GM18873 (cell line): ENCODE results near the gene CDIPT.

Experiments
- ATAC-seq: cut with Tn5 transposase; IDR thresholded peaks from one replicate; pipeline ENCODE4 v1.9.1; 2021; ENCODE audit warnings: mild to moderate bottlenecking, moderate library complexity, moderate number of reproducible peaks; ENCODE audit not compliant: unreplicated experiment, low FRiP score

The CDIPT gene

DNA sequence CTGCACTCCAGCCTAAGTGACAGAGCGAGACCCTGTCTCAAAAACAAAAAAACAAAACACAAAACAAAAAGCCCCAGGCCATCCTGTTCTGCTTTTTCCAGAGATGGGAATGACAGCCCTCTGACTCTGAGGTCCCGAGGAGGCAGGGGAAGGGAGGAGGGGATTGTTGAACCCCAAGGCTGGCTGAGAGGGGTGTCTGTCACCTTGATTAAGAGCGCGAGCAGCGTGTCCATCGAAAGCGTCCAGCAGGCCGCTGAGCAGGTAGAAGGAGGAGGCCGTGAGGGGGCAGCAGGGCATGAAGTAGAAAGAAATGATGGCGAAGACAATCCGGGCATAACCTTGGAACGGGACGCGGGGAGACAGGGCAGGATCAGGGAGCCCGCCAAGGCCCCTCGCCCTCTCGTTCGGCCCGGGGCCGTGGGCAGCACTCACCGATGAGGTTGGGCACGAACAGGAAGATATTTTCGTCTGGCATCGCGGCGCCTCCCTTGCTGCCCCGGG is 593 bp downstream of the CDIPT start:
- no peak for ATAC-seq

DNA sequence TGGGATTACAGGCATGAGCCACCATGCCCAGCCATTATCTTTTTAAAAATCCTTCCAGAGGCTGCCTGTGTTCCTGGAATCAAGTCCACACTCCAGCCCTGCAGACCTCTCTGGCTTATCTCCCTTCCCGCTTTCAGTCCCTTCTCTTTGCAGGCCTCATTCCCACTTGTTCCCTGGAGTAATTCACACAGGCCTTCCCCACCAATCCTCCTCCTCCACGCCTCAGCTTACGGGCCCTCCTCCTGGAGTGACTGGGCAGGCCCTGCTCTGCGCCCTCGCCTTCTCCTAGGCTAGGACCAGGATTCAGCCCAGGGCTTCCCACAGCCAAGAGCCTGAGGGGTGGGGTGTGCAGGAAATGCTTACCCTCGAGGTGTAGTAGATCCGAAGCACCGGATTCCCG is 2.8 kb downstream of the CDIPT start:
- no peak for ATAC-seq

DNA sequence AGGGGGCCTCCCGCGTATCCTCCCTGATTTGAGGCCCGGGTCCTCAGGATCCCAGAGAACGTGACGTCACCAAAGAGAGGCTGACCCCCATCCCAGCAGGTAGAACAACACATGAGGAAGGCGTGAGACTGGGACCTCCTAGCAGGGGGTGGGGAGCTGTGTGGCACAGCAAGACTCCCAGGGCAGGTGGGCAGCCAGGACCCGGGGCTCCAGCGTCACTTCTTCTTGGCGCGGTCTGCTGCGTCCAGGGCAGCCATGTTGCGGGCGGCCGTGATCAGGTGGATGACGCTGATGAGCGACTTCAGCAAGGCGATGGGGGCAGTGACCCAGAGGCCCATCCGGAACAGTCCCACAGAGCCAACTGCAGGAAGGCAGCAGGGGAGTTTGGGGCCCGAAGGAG is 4.1 kb downstream of the CDIPT start:
- no peak for ATAC-seq

DNA sequence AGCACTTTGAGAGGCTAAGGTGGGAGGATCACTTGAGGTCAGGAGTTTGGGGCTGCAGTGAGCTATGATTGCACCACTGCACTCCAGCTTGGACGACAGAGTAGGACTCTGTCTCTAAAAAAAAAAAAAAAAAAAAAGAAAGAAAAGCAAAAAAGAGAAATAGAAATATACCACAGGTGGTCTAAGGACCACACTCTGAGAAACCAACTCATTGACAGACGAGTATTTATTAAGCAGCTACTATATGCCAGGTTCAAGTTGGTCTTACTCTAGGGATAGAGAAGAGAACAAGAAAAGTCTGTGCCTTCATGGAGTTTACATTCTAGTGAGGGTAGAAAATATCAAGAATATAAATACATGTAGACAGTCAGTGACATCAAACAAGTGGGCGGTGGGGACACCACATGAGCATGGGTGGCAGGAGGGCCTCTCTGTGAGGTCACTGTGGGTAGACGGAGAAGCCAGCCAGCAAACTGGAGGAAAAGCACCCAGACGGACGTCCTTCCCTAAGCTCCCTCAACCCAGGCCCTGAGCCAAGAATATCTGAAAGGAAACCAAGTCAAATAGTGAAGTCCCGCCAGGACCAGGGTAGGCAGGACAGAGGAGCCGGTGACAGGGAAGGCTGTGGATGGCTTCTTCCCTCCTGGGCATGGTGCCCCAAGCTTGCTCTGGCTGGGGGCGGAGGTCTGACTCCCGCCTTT is 4.7 kb downstream of the CDIPT start:
- ATAC-seq = no peak

DNA sequence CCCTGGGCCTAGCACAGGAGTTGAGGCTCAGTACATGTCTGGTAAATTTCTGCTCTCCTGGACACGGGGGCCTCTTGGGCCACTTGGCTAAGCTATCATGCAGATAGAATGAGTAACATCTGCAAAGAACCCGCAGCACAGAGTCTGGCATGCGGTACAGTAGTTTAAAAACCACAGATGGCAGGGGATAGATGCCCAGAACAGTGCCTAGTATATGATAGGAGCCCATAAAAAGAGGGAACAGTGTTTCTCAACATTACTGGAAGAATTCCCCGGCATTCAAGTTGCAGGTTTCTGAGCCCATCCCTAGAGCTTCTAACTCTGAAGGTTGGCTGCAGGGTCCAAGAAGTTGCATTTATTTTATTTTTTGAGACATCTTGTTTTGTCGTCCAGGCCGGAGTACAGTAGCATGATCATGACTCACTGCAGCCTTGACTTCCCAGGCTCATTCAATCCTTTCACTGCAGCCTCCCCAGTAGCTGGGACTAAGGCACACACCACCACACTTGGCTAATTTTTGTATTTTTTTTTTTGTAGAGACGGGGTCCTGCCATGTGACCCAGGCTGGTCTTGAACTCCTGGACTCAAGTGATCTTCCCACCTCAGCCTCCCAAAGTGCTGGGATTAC is 5.8 kb downstream of the CDIPT start:
- no peak for ATAC-seq

DNA sequence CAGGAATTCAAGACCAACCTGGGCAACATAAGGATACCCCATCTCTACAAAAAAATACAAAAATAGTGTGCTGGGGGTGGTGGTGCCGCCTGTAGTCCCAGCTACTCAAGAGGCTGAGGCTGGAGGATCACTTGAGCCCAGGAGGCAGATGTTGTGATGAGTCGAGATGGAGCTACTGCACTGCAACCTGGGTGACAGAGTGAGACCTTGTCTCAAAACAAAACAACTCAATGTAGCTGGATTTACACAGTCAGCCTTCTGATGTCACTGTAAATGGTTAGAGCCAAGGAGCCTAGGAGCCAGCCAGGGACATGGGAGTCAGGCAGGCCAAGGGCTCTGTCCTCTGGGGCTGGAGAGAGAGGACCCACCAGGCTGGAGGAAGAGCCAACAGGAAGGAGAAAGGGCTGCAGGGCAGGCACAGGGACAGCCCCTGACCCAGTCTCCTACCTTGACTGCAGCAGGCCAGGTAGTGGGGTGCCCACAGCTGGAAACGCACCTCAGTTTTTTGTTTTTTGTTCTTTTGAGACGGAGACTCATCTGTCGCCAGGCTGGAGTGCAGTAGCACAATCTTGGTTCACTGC is 8.4 kb downstream of the CDIPT start:
- ATAC-seq = no peak

DNA sequence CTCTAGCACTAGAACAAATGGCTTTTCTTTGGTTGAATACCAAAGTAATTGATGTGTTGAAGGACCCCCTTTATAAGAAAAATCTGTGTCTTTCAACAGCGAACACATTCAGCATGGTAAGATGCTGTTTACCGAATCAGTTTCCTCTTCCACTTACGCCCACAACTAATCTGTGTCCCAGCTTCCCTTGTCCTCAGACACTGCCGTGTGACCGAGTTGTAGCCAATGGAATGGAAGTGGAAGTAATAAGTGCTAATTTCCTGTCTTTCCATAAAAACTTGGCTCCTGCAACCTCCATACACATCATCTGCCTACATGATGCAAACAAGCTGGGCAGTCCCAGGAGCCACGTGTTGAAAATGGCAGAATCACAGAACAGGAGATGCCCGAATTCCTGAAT is 10.4 kb downstream of the CDIPT start:
- no peak for ATAC-seq

DNA sequence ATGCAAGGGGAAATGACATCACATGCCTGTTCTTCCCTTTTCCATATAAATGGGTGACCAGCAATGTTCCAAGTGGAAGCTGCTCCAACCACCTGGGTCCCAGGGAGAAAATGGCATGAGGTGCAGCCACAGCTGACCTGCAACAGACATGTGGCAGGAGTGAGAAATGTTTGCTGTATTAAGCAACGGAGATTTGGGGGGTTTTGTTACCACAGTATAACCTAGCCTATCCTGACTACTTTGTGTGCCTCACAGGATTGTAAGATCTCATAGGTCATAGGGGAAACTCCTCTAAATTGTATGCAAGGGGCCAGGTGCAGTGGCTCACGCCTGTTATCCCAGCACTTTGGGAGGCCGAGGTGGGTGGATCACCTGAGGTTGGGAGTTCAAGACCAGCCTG is 12.0 kb downstream of the CDIPT start:
- ATAC-seq = no peak

DNA sequence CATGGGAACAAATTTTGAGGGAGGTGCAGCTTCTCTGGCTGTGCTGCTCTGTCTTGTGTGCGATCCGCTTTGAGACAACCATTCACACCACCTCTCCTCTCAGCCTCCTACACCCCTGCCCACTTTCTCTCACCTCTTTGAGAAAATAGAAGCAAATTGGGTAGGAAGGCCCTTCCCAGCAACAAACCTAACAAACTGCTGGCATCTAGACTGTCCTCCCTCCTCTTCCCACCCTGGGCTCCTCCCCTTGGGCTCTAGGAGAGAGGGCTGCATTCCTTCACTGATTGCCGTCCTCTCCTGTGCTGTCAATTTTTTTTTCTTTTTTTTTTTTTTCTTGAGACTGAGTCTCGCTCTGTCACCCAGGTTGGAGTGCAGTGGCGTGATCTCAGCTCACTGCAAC is 13.5 kb downstream of the CDIPT start:
- ATAC-seq = no peak

DNA sequence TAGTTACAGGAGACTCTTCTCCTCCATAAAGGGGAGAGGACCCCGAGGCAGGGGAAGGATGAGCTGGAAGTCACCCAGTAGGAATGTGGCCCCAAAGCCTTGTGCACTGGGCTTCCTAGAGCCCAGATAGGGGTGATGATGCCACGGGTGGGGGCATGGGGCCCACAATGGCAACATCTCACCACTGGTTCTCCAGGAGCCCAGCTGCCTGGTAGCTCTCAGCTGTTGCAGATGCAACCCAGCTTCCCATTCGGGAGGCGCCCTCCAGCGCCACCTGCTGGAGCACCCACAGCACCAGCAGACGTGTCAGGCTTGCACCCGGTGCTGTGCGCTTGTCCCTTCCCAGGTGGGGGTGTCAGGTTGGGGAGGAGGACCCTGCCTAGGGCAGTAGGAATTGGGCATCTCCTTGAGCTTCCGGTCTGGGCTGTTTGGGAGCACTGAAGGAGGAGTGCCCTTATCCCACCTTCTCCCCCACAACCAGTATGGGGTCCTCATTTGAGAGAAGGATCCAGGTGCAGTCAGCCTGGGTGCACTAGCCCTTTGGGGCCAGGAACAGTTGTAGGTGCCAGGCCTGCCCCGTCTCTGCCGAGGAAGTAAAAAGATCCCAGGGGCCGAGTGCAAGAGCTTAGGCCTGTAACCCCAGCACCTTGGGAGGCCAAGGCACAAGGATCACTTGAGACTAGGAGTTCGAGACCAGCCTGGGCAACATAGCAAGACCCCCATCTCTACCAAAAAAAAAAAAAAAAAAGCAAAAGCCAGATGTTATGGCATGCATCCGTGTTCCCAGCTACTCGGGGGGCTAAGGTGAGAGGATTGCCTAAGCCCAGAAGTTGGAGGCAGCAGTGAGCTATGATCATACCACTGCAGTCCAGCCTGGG is 14.4 kb downstream of the CDIPT start:
- ATAC-seq = no peak

DNA sequence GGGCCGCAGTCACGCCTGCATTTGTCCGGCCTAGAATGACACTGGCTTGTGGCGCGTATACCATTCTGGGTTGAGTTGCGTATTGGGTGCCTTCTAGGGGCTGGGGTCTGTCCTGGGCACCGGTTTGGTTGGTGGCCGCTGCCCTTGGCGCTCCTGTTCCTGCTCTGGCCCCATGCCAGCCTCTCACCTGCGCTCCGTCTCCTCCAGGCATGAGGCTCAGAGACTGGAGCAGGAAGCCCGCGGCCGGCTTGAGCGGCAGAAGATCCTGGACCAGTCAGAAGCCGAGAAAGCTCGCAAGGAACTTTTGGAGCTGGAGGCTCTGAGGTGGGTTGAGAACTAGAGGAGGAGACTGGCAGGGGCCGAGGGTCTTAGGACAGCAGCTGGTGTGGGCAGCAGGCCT is 17.4 kb downstream of the CDIPT start:
- no peak for ATAC-seq

DNA sequence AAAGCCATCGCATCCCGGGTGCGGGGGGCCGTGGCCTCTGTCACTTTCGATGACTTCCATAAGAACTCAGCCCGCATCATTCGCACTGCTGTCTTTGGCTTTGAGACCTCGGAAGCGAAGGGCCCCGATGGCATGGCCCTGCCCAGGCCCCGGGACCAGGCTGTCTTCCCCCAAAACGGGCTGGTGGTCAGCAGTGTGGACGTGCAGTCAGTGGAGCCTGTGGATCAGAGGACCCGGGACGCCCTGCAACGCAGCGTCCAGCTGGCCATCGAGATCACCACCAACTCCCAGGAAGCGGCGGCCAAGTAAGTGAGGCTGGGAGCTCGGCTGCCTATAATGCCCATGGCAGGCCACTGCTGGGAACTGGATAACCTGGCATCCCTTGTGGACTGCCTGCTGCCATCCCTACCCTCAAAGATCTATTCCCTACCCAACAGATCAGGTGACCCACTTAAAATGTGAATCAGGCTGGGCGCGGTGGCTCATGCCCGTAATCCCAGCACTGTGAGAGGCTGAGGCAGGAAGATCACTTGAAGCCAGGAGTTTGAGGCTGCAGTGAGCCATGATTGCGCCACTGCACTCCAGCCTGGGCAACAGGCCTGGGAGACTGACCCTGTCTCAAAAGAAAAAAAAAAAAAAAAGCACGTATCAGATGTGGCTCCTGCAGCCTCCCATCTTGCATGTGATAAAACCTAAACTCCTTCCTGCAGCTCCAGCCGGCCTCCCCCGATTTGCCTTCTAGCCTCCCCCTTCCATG is 18.3 kb downstream of the CDIPT start:
- ATAC-seq = no peak

DNA sequence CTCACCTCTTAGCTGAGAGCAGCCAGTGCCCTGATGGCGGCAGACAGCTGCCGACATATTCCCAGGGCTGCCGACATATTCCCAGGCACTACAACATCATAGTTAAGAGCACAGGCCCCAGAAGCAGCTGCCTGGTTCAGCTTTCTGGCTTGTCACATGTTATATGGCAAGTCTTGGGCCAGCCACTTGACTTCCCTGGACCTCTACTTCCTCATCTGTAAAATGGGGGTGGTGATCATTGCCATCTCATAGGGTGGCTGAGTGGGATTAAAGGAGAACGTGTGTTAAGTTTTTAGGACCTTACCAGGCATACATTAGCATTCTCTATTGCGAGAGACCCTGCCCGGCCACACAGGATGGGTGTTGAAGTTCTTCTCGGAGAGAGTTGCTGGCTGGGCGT is 19.1 kb downstream of the CDIPT start:
- ATAC-seq = no peak

DNA sequence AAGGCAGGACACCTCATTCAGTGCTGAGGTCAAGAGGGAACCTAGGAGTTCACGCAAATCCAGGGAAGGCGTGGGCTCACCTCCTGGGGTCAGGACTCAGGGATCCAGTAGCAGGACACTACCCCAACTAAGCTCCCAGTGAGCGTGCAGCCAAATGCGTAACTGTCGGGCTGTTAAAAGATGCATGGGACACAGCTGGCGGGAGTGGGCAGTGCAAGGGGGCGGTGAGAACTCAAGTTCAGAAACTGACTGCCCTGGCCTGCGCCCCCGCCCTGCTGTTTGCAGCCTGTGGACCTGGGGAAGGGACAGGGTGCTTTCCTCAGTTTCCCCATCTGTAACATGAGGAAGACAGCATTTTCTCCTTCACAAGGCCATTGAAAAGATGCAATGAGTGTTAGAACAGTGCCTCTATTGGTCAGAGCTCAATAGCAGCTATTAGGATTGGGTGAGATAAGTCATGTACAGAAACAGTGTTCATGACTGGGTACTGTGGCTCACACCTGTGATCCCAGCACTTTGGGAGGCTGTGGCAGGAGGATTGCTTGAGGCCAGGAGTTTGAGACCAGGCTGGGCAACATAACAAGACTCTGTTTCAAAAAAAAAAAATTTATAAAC is 20.2 kb downstream of the CDIPT start:
- ATAC-seq = no peak

DNA sequence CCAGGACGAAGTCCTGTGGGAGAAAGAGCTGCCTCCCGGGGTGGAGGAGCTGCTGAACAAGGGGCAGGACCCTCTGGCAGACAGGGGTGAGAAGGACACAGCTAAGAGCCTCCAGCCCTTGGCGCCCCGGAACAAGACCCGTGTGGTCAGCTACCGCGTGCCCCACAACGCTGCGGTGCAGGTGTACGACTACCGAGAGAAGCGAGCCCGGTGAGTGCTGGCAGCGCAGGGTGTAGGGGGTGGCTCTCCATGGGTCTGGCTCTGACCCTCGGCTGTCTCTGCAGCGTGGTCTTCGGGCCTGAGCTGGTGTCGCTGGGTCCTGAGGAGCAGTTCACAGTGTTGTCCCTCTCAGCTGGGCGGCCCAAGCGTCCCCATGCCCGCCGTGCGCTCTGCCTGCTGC is 21.4 kb downstream of the CDIPT start:
- no peak for ATAC-seq

DNA sequence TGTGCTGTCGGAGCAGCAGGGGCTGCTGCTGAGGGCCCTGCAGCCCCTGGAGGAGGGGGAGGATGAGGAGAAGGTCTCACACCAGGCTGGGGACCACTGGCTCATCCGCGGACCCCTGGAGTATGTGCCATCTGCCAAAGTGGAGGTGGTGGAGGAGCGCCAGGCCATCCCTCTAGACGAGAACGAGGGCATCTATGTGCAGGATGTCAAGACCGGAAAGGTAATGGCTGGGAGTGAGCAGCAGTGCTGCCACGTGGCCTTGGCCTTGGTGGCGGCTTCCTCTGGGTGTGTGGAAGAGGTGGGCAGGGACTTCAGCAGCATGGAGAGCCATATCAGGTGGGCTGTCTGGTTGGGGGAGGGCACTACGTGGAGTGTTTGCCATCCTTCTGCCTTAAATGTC is 22.8 kb downstream of the CDIPT start:
- ATAC-seq = no peak

DNA sequence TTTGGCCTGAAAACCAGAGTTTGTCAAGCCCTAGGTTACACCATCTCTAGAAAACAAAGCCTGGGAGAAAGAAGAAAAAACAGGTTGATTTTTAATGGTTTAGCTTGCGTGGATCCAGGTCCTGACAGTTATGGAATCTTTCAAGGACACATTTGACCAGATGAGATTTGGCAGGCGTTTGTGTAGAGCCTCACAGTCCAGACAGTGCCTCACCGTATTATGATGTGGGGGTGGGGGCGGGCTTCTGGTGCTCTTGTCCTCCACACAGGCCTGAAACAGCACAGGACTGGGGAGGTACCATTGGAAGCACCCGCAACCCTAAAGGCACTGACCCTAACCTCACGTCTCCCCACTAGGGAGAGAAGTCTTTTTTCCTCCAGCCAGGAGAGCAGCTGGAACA is 23.2 kb downstream of the CDIPT start:
- ATAC-seq = no peak

DNA sequence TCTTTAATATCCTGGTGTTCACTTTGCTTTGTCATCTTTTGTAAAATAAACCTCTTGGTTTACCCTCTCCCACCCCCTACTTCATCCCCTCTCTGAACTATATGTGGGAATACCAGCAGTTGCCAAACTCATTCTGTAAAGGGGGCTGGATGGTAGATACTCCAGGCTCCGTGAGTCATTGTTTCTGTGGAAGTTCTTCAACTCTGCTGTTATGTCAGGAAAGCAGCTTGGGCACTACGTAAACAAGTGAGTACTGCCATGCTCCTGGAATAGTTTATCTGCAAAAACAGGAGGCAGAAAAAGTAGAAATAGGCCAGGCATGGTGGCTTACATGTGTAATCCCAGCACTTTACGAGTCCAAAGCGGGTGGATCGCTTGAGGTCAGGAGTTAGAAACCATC is 25.2 kb downstream of the CDIPT start:
- no peak for ATAC-seq

DNA sequence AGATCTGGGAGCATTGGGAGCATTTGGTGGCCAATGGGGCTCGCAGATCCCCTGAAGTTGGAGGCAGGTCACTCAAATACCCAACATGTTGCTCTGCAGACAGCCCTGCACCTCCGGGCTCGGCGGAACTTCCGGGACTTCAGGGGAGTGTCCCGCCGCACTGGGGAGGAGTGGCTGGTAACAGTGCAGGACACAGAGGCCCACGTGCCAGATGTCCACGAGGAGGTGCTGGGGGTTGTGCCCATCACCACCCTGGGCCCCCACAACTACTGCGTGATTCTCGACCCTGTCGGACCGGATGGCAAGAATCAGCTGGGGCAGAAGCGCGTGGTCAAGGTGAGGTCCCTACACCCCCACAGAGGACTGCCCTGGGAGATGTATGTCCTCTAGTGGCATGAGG is 26.4 kb downstream of the CDIPT start:
- no peak for ATAC-seq

DNA sequence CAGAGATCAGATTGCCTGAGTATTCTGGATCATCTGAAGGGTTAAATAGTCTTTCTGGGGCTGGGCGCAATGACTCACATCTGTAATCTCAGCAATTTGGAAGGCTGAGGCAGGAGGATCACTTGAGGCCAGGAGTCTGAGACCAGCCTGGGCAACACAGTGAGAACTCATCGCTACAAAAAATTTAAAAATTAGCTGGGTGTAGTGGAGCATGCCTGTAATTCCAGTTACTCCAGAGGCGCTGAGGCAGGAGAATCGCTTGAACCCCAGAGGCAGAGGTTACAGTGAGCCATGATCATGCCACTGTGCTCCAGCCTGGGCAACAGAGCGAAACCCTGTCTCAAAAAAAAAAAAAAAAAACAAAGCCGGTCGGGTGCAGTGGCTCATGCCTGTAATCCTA is 27.1 kb downstream of the CDIPT start:
- no peak for ATAC-seq
